HepG2 (cell line): Measurements from ENCODE around the gene PCBP4. TPM values are rescaled to one million over a fixed set of nuclear protein-coding genes. Genes with fewer than 3 reads are reported as not detected.

ENCODE experiments used
- BATF2 ChIP-seq: sonication (generic); formaldehyde crosslinking; IDR thresholded peaks from 2 replicates; pipeline ENCODE4 v1.8.0; 2022; ENCODE audit warnings: mild to moderate bottlenecking, missing genetic modification reagents, moderate library complexity
- CHD2 ChIP-seq: IDR thresholded peaks from 2 replicates; pipeline ENCODE4 v1.6.1; 2011; ENCODE audit warnings: low read depth, low read length, improper control_type of control experiment
- CSRNP1 ChIP-seq: sonication (generic); formaldehyde crosslinking; IDR thresholded peaks from 2 replicates; pipeline ENCODE4 v1.8.1; 2023; ENCODE audit warnings: mild to moderate bottlenecking, missing genetic modification reagents
- DMAP1 ChIP-seq: IDR thresholded peaks from 2 replicates; pipeline ENCODE4 v1.6.1; 2016
- E2F1 ChIP-seq: sonication (generic); formaldehyde crosslinking; IDR thresholded peaks from 2 replicates; pipeline ENCODE4 v1.5.0; 2020; ENCODE audit warnings: missing genetic modification reagents
- EHMT2 ChIP-seq: fragments of 200-600 bp; sonication (generic); IDR thresholded peaks from 2 replicates; pipeline ENCODE4 v1.7.0; 2017; ENCODE audit warnings: antibody characterized with exemption, low read depth, low read length, borderline replicate concordance
- GLMP ChIP-seq: sonication (generic); formaldehyde crosslinking; IDR thresholded peaks from 2 replicates; pipeline ENCODE4 v1.9.0; 2021; ENCODE audit warnings: missing genetic modification reagents, mild to moderate bottlenecking, borderline replicate concordance
- JARID2 ChIP-seq: sonication (generic); formaldehyde crosslinking; IDR thresholded peaks from 2 replicates; pipeline ENCODE4 v1.8.1; 2023; ENCODE audit warnings: missing genetic modification reagents, inconsistent platforms; ENCODE audit not compliant: insufficient replicate concordance
- MXD1 ChIP-seq: sonication (generic); formaldehyde crosslinking; IDR thresholded peaks from 2 replicates; pipeline ENCODE4 v1.4.0; 2020; ENCODE audit warnings: mild to moderate bottlenecking, missing genetic modification reagents
- PAWR ChIP-seq: sonication (generic); formaldehyde crosslinking; IDR thresholded peaks from 2 replicates; pipeline ENCODE4 v1.4.0; 2020; ENCODE audit warnings: missing genetic modification reagents, mild to moderate bottlenecking, borderline replicate concordance
- RBM39 ChIP-seq: fragments of 200-400 bp; formaldehyde crosslinking; IDR thresholded peaks from one replicate; pipeline ENCODE4 v1.6.1; 2018; ENCODE audit warnings: antibody characterized with exemption, mild to moderate bottlenecking, low read depth, low read length; ENCODE audit not compliant: poor library complexity, severe bottlenecking
- SKIL ChIP-seq: sonication (generic); formaldehyde crosslinking; IDR thresholded peaks from 2 replicates; pipeline ENCODE4 v1.8.0; 2022; ENCODE audit warnings: missing genetic modification reagents, mild to moderate bottlenecking, moderate library complexity, borderline replicate concordance
- SYNCRIP ChIP-seq: fragments of 200-400 bp; formaldehyde crosslinking; IDR thresholded peaks from 2 replicates; pipeline ENCODE4 v1.6.1; 2018; ENCODE audit warnings: mild to moderate bottlenecking, low read depth, low read length; ENCODE audit not compliant: insufficient read depth
- TCF7L2 ChIP-seq: IDR thresholded peaks from 2 replicates; pipeline ENCODE4 v1.6.1; 2011; ENCODE audit warnings: mild to moderate bottlenecking, low read depth, low read length, moderate library complexity
- XRCC5 ChIP-seq: fragments of 200-400 bp; formaldehyde crosslinking; optimal IDR thresholded peaks from 2 replicates; pipeline ENCODE3; 2017; ENCODE audit warnings: mild to moderate bottlenecking, low read length
- ZFP90 ChIP-seq: sonication (generic); formaldehyde crosslinking; IDR thresholded peaks from 2 replicates; pipeline ENCODE4 v1.8.0; 2022; ENCODE audit warnings: missing genetic modification reagents, mild to moderate bottlenecking, inconsistent platforms, borderline replicate concordance
- ZNF3 ChIP-seq: IDR thresholded peaks from 2 replicates; pipeline ENCODE4 v1.7.0; 2017; ENCODE audit warnings: inconsistent platforms
- ZNF770 ChIP-seq: sonication (generic); formaldehyde crosslinking; IDR thresholded peaks from 2 replicates; pipeline ENCODE4 v1.5.0; 2020; ENCODE audit warnings: mild to moderate bottlenecking, missing genetic modification reagents
- polyA plus RNA-seq, 8 experiments: library from polyadenylated mRNA; depleted of rRNA in 3 of 8; stranded (reverse) in 7 of 8; unstranded in 1 of 8; fragments of >200 nt; fragmentation: Illumina TruSeq in 4 of 8; extraction: Trizol in 4 of 8; gene quantifications; 2 replicates each; pipeline versions ENCODE4 v1.2.1 to v1.2.3, GENCODE V29; 2011 to 2016; ENCODE audit warnings: low read depth in 4 of 8, missing spikeins in 1 of 8, mixed read lengths in 1 of 8; ENCODE audit not compliant: insufficient read depth in 1 of 8
- total RNA-seq, 5 experiments: library from RNA; depleted of rRNA; stranded (reverse); fragments of >200 nt; fragmentation: Illumina TruSeq; extraction: Trizol; gene quantifications; 2 replicates each; pipeline ENCODE4 v1.2.3, GENCODE V29; 2016; ENCODE audit warnings: low read depth in 1 of 5

Gene PCBP4
- total and polyA plus RNA-seq, 2 of the 13 experiments (the other 11 are each of a cell fraction or from before 2014, with no cell fraction given), result 36.8 to 51.3 TPM

- TF ChIP-seq GLMP (CRISPR knock-in tag), result no peak
- TF ChIP-seq BATF2, result no peak
- 0 out of 2 replicates have a peak, but pooled peaks have one; percentile 12 for TF ChIP-seq DMAP1
- peak; percentile 41 for TF ChIP-seq RBM39
- no peak for TF ChIP-seq EHMT2
- TF ChIP-seq CSRNP1, result 0 out of 2 replicates have a peak, but pooled peaks have one; percentile 20
- no peak for TF ChIP-seq SKIL (CRISPR knock-in tag)
- TF ChIP-seq MXD1 (CRISPR knock-in tag), result no peak
- TF ChIP-seq TCF7L2, result no peak
- TF ChIP-seq SYNCRIP, result no peak
- TF ChIP-seq ZNF3 (CRISPR knock-in tag), result no peak
- TF ChIP-seq PAWR (CRISPR knock-in tag), result no peak
- TF ChIP-seq ZFP90 (CRISPR knock-in tag), result no peak; the same call in 1 of the 2 replicates
- no peak for TF ChIP-seq JARID2 (CRISPR knock-in tag)
- no peak for TF ChIP-seq CHD2
- TF ChIP-seq ZNF770, result no peak
- no peak for TF ChIP-seq E2F1
- TF ChIP-seq XRCC5, result no peak
These were observed at the start of gene PCBP4 (continued) for GRCh38 chr3:51967384-51968169.
